Smooth muscle cell (in vitro differentiated cells): ENCODE results near the gene MS4A3. TPM values are rescaled to one million over a fixed set of nuclear protein-coding genes. Genes with fewer than 3 reads are reported as not detected.
"Not testable (repeated sequence)": the region's sequence is repeated elsewhere in the genome, so short reads cannot be mapped to it uniquely, and the experiment has no call there.

Experiments
- DNase-seq: peaks from one replicate; lab custom pipeline; 2025; ENCODE audit not compliant: unreplicated experiment; lab: John Stamatoyannopoulos, UW
- H2AFZ ChIP-seq: fragments of 200-600 bp; sonication (generic); 2 replicates; pipeline ENCODE4 v1.6.0; 2016; ENCODE audit warnings: antibody characterized with exemption, low read depth, mild to moderate bottlenecking
- H3F3A ChIP-seq: fragments of 200-600 bp; sonication (generic); 2 replicates; pipeline ENCODE4 v1.6.0; 2017; ENCODE audit warnings: antibody characterized with exemption, low read depth
- H3K27ac ChIP-seq: fragments of 200-600 bp; sonication (generic); 2 replicates; pipeline ENCODE4 v1.5.1; 2016; ENCODE audit warnings: low read depth, mild to moderate bottlenecking
- H3K27me3 ChIP-seq: fragments of 200-600 bp; sonication (generic); 2 replicates; pipeline ENCODE4 v1.6.1; 2016; ENCODE audit warnings: low read depth, mild to moderate bottlenecking
- H3K36me3 ChIP-seq: fragments of 200-600 bp; sonication (generic); 2 replicates; pipeline ENCODE4 v1.5.1; 2016; ENCODE audit warnings: low read depth
- H3K4me1 ChIP-seq: fragments of 200-600 bp; sonication (generic); 2 replicates; pipeline ENCODE4 v1.5.1; 2016; ENCODE audit warnings: low read depth
- H3K4me2 ChIP-seq: fragments of 200-600 bp; sonication (generic); 2 replicates; pipeline ENCODE4 v1.6.0; 2016; ENCODE audit warnings: mild to moderate bottlenecking
- H3K4me3 ChIP-seq: fragments of 200-600 bp; sonication (generic); 2 replicates; pipeline ENCODE4 v1.5.1; 2016; ENCODE audit warnings: mild to moderate bottlenecking
- H3K79me2 ChIP-seq: fragments of 200-600 bp; sonication (generic); 2 replicates; pipeline ENCODE4 v1.6.0; 2016; ENCODE audit warnings: low read depth, mild to moderate bottlenecking
- H3K9ac ChIP-seq: fragments of 200-600 bp; sonication (generic); 2 replicates; pipeline ENCODE4 v1.6.0; 2016; ENCODE audit warnings: low read depth
- H3K9me3 ChIP-seq: fragments of 200-600 bp; sonication (generic); replicated peaks from 2 replicates; pipeline ENCODE4 v1.5.1; 2016; ENCODE audit warnings: low read depth
- H4K20me1 ChIP-seq: fragments of 200-600 bp; sonication (generic); 2 replicates; pipeline ENCODE4 v1.6.0; 2016; ENCODE audit warnings: low read depth
- WGBS: methylation state at CpG from one replicate; pipeline ENCODE4 v1.1.7; 2016; ENCODE audit warnings: low lambda C conversion rate; 5-methylcytosine and 5-hydroxymethylcytosine counted together
- polyA plus RNA-seq: library from polyadenylated mRNA; unstranded; fragments of >200 nt; fragmentation: Nextera tagmentation; extraction: Ambion mirVana; gene quantifications from 2 replicates; pipeline ENCODE4 v1.2.1, GENCODE V29; 2016
- total RNA-seq: library from RNA; depleted of rRNA; stranded (reverse); fragments of >200 nt; gene quantifications from 2 replicates; pipeline ENCODE4 v1.2.3, GENCODE V29; 2014
- TF ChIP-seq, protein P1 (sequence below): fragments of 200-600 bp; sonication (generic); IDR thresholded peaks from 2 replicates; pipeline ENCODE4 v1.5.1; 2017; ENCODE audit warnings: borderline replicate concordance, mild to moderate bottlenecking, antibody characterized with exemption; ENCODE audit not compliant: insufficient read depth, poor library complexity, severe bottlenecking

The MS4A3 gene, protein sequence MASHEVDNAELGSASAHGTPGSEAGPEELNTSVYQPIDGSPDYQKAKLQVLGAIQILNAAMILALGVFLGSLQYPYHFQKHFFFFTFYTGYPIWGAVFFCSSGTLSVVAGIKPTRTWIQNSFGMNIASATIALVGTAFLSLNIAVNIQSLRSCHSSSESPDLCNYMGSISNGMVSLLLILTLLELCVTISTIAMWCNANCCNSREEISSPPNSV
- not detected in 2 replicates for total RNA-seq
- not detected in 2 replicates for polyA plus RNA-seq

DNA sequence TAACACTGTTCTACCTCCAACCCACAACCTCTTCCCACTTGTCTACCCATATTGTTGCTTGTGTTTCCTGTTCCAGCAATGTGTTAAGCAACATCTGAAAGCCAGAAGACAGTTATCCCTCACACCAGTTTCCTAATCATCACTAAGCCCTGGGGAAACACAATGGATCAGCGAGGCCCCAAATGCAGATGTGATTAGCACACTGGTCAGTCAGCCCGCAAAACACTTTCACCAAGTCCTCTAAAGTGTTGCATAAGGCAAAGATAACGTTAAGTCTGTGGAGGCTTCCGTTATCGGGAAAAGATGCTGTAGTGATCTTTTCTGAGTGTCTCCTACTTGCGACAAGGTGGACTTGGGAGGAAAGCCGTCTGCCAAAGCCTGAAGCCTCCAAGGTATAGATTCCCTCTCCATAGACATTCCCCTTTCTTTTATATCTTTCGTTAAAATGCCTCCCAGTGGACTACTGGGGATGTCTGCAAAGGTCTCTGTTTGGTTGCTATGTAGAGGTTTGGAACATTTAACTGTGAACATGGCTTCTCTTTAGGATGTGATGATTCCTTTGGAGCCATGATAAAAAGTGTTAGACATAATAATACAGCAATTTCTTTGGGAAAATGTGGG, at the start of gene MS4A3:
TSS of gene MS4A3 (plus strand) at position 317 of the 621 bp plus-strand sequence. CDS start 4,496 bp downstream, outside the sequence.
- H3K79me2 ChIP-seq, result no peaks in the 10 kb centered on the region
- no peak within 1 kb of the TSS for H3K27ac ChIP-seq
- no peaks in the 10 kb centered on the region for H4K20me1 ChIP-seq
- no peaks in the 10 kb centered on the region for H3K36me3 ChIP-seq
- no peaks in the 10 kb centered on the region for H3K9me3 ChIP-seq
- WGBS, result 50% methylated on average over 8 of the region's 8 CpGs
- H3F3A ChIP-seq, result no peaks in the 10 kb centered on the region
- no peak within 1 kb of the TSS for H2AFZ ChIP-seq
- H3K4me1 ChIP-seq, result no peaks in the 10 kb centered on the region
- TF ChIP-seq, protein P1, sequence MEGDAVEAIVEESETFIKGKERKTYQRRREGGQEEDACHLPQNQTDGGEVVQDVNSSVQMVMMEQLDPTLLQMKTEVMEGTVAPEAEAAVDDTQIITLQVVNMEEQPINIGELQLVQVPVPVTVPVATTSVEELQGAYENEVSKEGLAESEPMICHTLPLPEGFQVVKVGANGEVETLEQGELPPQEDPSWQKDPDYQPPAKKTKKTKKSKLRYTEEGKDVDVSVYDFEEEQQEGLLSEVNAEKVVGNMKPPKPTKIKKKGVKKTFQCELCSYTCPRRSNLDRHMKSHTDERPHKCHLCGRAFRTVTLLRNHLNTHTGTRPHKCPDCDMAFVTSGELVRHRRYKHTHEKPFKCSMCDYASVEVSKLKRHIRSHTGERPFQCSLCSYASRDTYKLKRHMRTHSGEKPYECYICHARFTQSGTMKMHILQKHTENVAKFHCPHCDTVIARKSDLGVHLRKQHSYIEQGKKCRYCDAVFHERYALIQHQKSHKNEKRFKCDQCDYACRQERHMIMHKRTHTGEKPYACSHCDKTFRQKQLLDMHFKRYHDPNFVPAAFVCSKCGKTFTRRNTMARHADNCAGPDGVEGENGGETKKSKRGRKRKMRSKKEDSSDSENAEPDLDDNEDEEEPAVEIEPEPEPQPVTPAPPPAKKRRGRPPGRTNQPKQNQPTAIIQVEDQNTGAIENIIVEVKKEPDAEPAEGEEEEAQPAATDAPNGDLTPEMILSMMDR, result no peak
- H3K27me3 ChIP-seq, result no peaks in the 10 kb centered on the region
- no peak within 1 kb of the TSS for H3K4me2 ChIP-seq
- H3K4me3 ChIP-seq, result no peak within 1 kb of the TSS
- DNase-seq, result no peak
- H3K9ac ChIP-seq, result no peak within 1 kb of the TSS

DNA sequence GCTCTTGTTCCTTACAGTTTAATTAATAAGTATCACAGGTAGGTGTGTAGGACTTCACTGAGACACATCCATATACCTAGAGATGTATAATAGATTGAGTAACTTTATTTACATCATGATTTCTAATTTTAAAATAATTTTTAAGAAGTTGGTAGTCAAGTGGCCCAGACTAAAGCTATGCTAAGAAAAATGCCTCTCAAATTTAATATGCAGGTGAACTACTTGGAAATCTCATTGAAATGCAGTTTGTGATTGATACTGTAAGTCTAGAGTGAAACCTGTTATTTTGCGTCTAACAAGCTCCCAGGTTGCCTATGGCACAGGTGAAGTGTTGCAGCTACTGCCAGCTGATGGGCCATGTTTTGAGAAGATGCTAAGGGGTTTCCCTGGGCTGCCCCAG, 39.6 kb upstream of the MS4A3 start, which contains the start of gene OOSP4B:
TSS of gene OOSP4B (plus strand) at position 301 of the 400 bp plus-strand sequence.
- Histone ChIP-seq H3F3A (no peaks in the 10 kb centered on the region), H3K9ac (no peak within 1 kb of the TSS), H4K20me1 (no peaks in the 10 kb centered on the region), H3K9me3 (no peaks in the 10 kb centered on the region), H3K4me1 (no peaks in the 10 kb centered on the region), H3K4me2 (no peak within 1 kb of the TSS), H3K36me3 (no peaks in the 10 kb centered on the region), H2AFZ (no peak within 1 kb of the TSS), H3K4me3 (no peak within 1 kb of the TSS), H3K27me3 (no peaks in the 10 kb centered on the region), H3K27ac (no peak within 1 kb of the TSS), H3K79me2 (no peaks in the 10 kb centered on the region)
- TF ChIP-seq, protein P1, result no peak
- no peak for DNase-seq
- WGBS, result 74% methylated on average over 1 of the region's 1 CpG

DNA sequence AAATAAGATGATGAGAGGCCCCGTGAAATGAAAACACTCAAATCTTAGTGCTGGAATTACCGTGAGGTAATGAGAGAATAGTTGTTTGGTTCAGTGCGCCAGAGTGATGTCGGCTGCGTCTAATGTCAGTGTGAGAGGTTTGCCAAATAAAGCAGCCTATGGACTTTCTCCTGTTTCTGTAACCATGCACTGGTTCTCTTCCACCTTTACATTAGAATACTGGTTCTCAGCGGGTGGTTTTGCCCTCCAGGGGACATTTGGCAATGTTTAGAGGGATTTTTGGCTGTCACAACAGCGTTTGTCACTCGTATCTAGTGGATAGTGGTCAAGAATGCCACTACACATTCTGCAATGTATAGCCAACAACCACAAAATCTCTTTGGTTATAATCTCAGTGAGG, 38.4 kb upstream of the MS4A3 start:
- no peak overlapping the region for H3K27ac ChIP-seq
- no peaks in the 10 kb centered on the region for H3K79me2 ChIP-seq
- no peaks in the 10 kb centered on the region for H3K9me3 ChIP-seq
- H3F3A ChIP-seq, result no peaks in the 10 kb centered on the region
- 60% methylated on average over 8 of the region's 8 CpGs for WGBS
- no peaks in the 10 kb centered on the region for H3K4me1 ChIP-seq
- no peak overlapping the region for H3K4me3 ChIP-seq
- no peak overlapping the region for H3K4me2 ChIP-seq
- no peak for DNase-seq
- H2AFZ ChIP-seq, result no peak overlapping the region
- TF ChIP-seq, protein P1, result no peak
- no peaks in the 10 kb centered on the region for H3K27me3 ChIP-seq
- H3K9ac ChIP-seq, result no peak overlapping the region
- no peaks in the 10 kb centered on the region for H3K36me3 ChIP-seq
- H4K20me1 ChIP-seq, result no peaks in the 10 kb centered on the region

DNA sequence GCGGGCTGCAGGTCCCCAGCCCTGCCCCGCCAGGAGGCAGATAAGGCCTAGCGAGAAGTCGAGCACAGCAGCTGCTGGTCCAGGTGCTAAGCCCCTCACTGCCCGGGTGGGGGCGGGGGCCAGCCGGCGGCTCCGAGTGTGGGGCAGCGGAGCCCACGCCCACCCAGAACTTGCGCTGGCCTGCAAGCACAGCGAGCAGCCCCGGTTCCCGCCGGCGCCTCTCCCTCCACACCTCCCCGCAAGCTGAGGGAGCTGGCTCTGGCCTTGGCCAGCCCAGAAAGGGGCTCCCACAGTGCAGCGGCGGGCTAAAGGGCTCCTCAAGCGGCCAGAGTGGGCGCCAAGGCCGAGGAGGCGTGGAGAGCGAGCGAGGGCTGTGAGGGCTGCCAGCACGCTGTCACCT, 36.1 kb upstream of the MS4A3 start:
- not testable (repeated sequence) for H4K20me1 ChIP-seq, H3K79me2 ChIP-seq, H3K27me3 ChIP-seq, H3F3A ChIP-seq, H3K4me1 ChIP-seq, H3K4me2 ChIP-seq, H3K4me3 ChIP-seq, H3K27ac ChIP-seq, H2AFZ ChIP-seq, H3K9me3 ChIP-seq, DNase-seq, H3K9ac ChIP-seq, H3K36me3 ChIP-seq
- WGBS, result 91% methylated on average over 18 of the region's 27 CpGs
